NCI-H1417 treated with DMSO at 0.1 percent for 48 hours (cell line): ENCODE results near the gene FHIP1A.

Source experiments
- DNase-seq: peaks from one replicate; lab custom pipeline; 2025; lab: John Stamatoyannopoulos, UW

Gene FHIP1A

GRCh38 chr4:151417766-151418376 is 8.9 kb downstream of the FHIP1A start:
- no peak for DNase-seq

GRCh38 chr4:151418385-151418784 is 9.4 kb downstream of the FHIP1A start:
- DNase-seq, result no peak

GRCh38 chr4:151418856-151419255 is 9.9 kb downstream of the FHIP1A start:
- no peak for DNase-seq

- DNase-seq, result no peak
Observed at GRCh38 chr4:151420250-151420807, 11.4 kb downstream of the FHIP1A start.

- DNase-seq, result no peak
Observed at GRCh38 chr4:151422854-151423253, 13.9 kb downstream of the FHIP1A start.

- no peak for DNase-seq
Observed at GRCh38 chr4:151426513-151426912, 17.5 kb downstream of the FHIP1A start.

GRCh38 chr4:151427266-151427665 is 18.3 kb downstream of the FHIP1A start:
- DNase-seq, result no peak

GRCh38 chr4:151428346-151428745 is 19.4 kb downstream of the FHIP1A start:
- no peak for DNase-seq

- no peak for DNase-seq
Observed at GRCh38 chr4:151429957-151430570, 21.1 kb downstream of the FHIP1A start.

- DNase-seq, result no peak
Observed at GRCh38 chr4:151430740-151431457, 21.9 kb downstream of the FHIP1A start.

GRCh38 chr4:151431728-151432127 is 22.8 kb downstream of the FHIP1A start:
- no peak for DNase-seq

GRCh38 chr4:151432654-151433053 is 23.7 kb downstream of the FHIP1A start:
- no peak for DNase-seq

- DNase-seq, result no peak
Observed at GRCh38 chr4:151434183-151434860, 25.3 kb downstream of the FHIP1A start.

GRCh38 chr4:151436093-151436518 is 27.1 kb downstream of the FHIP1A start:
- no peak for DNase-seq

GRCh38 chr4:151437505-151437904 is 28.5 kb downstream of the FHIP1A start:
- DNase-seq, result no peak

- DNase-seq, result no peak
Observed at GRCh38 chr4:151438154-151438553, 29.2 kb downstream of the FHIP1A start.

GRCh38 chr4:151439320-151439719 is 30.3 kb downstream of the FHIP1A start:
- DNase-seq, result no peak

GRCh38 chr4:151442002-151442401 is 33.0 kb downstream of the FHIP1A start:
- DNase-seq, result no peak

GRCh38 chr4:151443247-151443646 is 34.3 kb downstream of the FHIP1A start:
- no peak for DNase-seq

GRCh38 chr4:151443752-151444151 is 34.8 kb downstream of the FHIP1A start:
- DNase-seq, result no peak

GRCh38 chr4:151446208-151446607 is 37.2 kb downstream of the FHIP1A start:
- no peak for DNase-seq

- DNase-seq, result no peak
Observed at GRCh38 chr4:151454513-151454912, 45.5 kb downstream of the FHIP1A start.
